Chondrocyte (in vitro differentiated cells): ENCODE data around the gene DOCK8. TPM values are rescaled to one million over a fixed set of nuclear protein-coding genes. Genes with fewer than 3 reads are reported as not detected.

Source experiments
- DNase-seq: peaks from one replicate; pipeline ENCODE4 v3.0.0; 2021; ENCODE audit warnings: mixed read lengths, low spot score
- H3K27ac Mint-ChIP-seq: one replicate; pipeline ENCODE4 v1.8.0; 2021; ENCODE audit warnings: mild to moderate bottlenecking, moderate library complexity, mixed read lengths; ENCODE audit not compliant: unreplicated experiment
- H3K27me3 Mint-ChIP-seq: 2 replicates; pipeline ENCODE4 v1.8.0; 2021; ENCODE audit warnings: low read depth, mixed read lengths
- H3K36me3 Mint-ChIP-seq: 2 replicates; pipeline ENCODE4 v1.8.0; 2021; ENCODE audit warnings: low read depth, mixed read lengths
- H3K4me1 Mint-ChIP-seq: 2 replicates; pipeline ENCODE4 v1.8.0; 2021; ENCODE audit warnings: low read depth, mild to moderate bottlenecking, mixed read lengths
- H3K4me3 Mint-ChIP-seq: one replicate; pipeline ENCODE4 v1.8.0; 2021; ENCODE audit warnings: mild to moderate bottlenecking, moderate library complexity, mixed read lengths; ENCODE audit not compliant: unreplicated experiment
- H3K9me3 Mint-ChIP-seq: 2 replicates; pipeline ENCODE4 v1.8.0; 2021; ENCODE audit warnings: low read depth, mixed read lengths
- CTCF ChIP-seq: fragments of 200-600 bp; sonication (generic); IDR thresholded peaks from 2 replicates; pipeline ENCODE4 v1.5.0; 2021; ENCODE audit warnings: antibody characterized with exemption, mild to moderate bottlenecking, moderate library complexity
- total RNA-seq: library from RNA; stranded (reverse); gene quantifications from 3 replicates; pipeline ENCODE4 v1.2.1, GENCODE V29; 2021

The DOCK8 gene
- total RNA-seq, 1 donor from 2014 or later = 0.17 TPM

- H3K9me3 Mint-ChIP-seq = no peaks in the 10 kb centered on the region
- no peak overlapping the region for H3K27ac Mint-ChIP-seq
- no peak for TF ChIP-seq CTCF
- peaks cover 23% of the 10 kb centered on the region for H3K27me3 Mint-ChIP-seq
- no peak overlapping the region for H3K4me3 Mint-ChIP-seq
- no peaks in the 10 kb centered on the region for H3K36me3 Mint-ChIP-seq
- H3K4me1 Mint-ChIP-seq = no peaks in the 10 kb centered on the region
- DNase-seq = no peak
Measured at GRCh38 chr9:376115-376514, 161.4 kb downstream of the DOCK8 start.

- no peaks in the 10 kb centered on the region for H3K36me3 Mint-ChIP-seq
- H3K27me3 Mint-ChIP-seq = peaks cover 26% of the 10 kb centered on the region
- H3K4me3 Mint-ChIP-seq = no peak overlapping the region
- no peaks in the 10 kb centered on the region for H3K9me3 Mint-ChIP-seq
- no peak for TF ChIP-seq CTCF
- H3K27ac Mint-ChIP-seq = no peak overlapping the region
- H3K4me1 Mint-ChIP-seq = no peaks in the 10 kb centered on the region
- DNase-seq = no peak
Measured at GRCh38 chr9:378263-378662, 163.6 kb downstream of the DOCK8 start.

GRCh38 chr9:382383-382782 is 167.7 kb downstream of the DOCK8 start:
- no peaks in the 10 kb centered on the region for H3K36me3 Mint-ChIP-seq
- no peak overlapping the region for H3K4me3 Mint-ChIP-seq
- no peaks in the 10 kb centered on the region for H3K9me3 Mint-ChIP-seq
- H3K27ac Mint-ChIP-seq = no peak overlapping the region
- H3K27me3 Mint-ChIP-seq = peaks cover 25% of the 10 kb centered on the region
- DNase-seq = no peak
- TF ChIP-seq CTCF = no peak
- no peaks in the 10 kb centered on the region for H3K4me1 Mint-ChIP-seq

GRCh38 chr9:385818-386398 is 171.2 kb downstream of the DOCK8 start:
- H3K27me3 Mint-ChIP-seq = peaks cover 21% of the 10 kb centered on the region
- H3K9me3 Mint-ChIP-seq = no peaks in the 10 kb centered on the region
- no peak overlapping the region for H3K4me3 Mint-ChIP-seq
- no peaks in the 10 kb centered on the region for H3K4me1 Mint-ChIP-seq
- DNase-seq = no peak
- no peak overlapping the region for H3K27ac Mint-ChIP-seq
- peak; percentile 85 for TF ChIP-seq CTCF
- H3K36me3 Mint-ChIP-seq = no peaks in the 10 kb centered on the region

GRCh38 chr9:389159-389558 is 174.5 kb downstream of the DOCK8 start:
- Mint-ChIP-seq H3K4me1 (no peaks in the 10 kb centered on the region), H3K27ac (no peak overlapping the region), H3K9me3 (no peaks in the 10 kb centered on the region), H3K4me3 (no peak overlapping the region), H3K36me3 (no peaks in the 10 kb centered on the region), H3K27me3 (peaks cover 15% of the 10 kb centered on the region)
- DNase-seq = no peak
- no peak for TF ChIP-seq CTCF
